Stimulated activated CD4-positive, alpha-beta T cell treated with anti-CD3 and anti-CD28 coated beads, Interleukin-2, amount 100 ng/mL, for 24 hours (primary cell): ENCODE results near the gene MYADML2.

Source experiments
- DNase-seq, 2 donors: peaks; one replicate each; pipeline ENCODE4 v3.0.0-alpha.2; 2020

Gene MYADML2

DNA sequence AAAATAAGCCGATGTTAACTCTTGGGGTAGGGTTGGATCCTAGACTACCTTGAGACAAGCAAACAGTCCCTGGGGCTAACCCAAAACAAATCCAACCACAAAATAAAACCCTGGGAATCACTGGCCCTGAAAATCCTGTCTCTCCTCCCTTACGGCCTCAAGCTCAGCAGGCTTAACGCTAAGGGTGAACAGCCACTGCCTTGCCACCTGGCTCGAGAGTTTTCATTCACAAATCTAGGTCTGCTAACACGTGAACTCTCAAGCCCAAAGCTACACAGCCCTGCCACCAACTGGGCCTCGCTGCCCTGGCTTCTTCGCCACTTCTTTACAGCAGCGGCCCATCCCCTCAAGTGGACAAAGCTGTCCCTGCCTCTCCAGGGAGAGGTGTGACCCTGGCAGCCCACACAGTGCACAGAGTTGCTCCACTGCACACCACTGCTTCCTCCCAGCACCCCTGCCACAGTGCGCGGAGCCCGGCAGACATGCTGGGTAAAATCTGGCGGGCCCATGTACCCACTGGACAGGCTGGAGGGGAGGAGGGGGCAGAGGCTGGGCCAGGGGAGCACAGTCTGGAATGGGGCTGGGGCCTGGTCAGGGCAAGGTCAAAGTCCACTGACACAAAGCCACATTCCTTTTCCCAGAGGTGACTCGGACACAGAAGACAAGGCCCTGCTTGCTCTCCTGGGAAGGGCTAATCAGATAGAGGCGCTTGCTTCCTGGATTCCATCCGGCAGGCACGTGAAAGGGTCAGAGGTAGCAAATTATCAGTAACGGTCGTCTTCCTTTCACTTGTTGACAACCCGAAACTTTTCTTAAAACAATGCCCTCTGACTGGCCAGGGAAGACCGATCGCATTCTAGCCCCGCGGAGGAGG is 36.8 kb downstream of the MYADML2 start:
- no peak for DNase-seq

- DNase-seq, result no peak
These were observed 37.8 kb downstream of the MYADML2 start for GRCh38 chr17:81909231-81909630.

DNA sequence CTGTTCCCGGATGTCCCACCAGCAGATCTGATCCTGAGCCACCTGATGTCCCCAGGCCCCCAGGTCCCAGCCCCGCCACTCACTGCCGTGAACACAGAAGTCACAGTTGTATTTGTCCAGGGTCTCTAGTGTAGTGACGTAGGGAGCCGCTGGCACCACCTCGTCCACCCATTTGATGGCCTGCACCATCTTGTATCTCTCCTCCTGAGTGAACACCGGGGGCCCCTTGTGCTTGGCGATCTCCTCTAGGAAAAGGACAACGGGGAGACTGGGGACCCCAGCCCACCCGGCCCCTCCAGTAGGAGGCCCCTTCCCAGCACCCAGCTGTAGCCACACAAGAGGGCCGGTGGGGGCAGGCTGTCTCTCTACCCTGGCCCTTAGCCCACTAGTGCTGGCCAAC is 38.2 kb downstream of the MYADML2 start:
- DNase-seq, result no peak

DNA sequence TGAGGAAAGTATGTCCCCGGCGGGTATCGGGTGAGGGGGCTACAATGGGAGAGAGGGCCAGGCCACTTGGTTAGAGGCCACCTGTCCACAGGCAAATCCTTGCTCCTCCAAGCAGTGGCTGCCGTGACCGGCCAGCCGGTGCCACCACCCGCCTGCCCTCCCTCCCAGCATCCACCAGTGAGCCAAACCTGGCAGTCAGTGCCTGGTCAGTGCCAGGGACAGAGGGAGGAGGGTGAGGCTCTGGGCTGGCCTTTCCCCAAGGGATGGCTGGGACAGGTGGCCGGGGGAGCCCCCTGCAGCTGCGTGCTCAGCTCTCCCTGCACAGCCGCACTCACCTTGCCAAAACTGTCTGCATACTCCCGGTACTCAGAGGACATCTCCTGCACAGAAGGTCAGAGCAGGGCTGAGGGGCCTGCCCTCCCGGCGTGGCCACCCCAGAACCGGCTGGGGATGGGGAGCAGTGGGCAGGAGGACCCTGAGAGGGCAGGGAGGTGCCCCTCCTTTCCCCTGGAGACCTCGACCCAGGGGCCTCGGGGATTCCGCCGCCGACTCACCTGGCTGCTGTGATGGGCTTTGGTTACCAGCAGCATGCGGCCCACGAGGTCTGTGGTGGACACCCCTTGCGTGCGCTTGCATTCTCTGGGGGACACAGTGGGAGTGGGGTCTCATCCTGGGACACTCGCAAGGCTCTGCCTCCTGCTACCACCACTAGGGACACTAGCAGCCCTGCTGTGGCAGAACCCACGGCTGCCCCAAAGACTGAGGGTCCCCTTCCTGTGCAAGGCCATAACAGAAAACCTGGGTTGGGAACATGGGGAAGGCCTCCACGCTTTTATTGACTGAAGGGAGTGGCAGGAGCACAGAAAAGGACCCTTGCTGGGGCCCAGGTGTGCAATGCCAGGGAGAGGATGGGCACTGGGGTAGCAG is 39.6 kb downstream of the MYADML2 start:
- DNase-seq, result no peak

DNA sequence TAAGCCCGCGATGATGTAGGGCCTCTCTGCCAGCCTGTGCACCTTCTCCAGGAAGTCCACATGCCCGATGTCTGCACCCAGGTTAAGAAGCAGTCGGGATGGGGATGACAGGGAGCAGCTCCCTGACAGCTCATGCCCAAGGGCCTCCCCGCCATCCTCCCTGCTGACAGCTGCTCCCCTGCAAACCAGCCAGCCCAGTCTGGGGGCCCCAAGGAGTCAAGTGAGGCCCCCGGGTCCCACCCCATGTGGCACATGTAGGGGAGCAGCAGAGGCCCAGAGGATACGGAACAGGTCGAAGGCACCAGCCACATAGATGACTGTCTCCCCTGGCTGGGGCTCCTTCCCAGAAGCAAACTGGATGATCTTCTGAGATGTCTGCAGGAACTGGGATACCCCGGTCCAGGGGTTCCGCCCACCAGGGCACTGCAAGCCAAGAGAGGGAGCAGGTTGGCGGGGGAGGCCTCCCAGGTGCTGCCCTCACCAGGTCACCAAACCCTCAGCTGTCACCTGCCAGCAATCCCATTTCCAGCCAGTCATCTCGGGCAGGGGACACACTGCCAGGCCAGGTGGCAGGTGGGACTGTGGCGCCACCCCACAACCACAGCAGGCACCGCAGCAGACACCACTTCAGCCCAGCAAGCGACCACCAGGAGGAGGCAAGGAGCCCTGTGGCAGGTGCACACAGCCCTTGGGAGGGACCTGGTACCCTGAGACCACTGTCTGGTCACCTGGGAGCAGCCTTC is 40.4 kb downstream of the MYADML2 start:
- DNase-seq, result no peak

DNA sequence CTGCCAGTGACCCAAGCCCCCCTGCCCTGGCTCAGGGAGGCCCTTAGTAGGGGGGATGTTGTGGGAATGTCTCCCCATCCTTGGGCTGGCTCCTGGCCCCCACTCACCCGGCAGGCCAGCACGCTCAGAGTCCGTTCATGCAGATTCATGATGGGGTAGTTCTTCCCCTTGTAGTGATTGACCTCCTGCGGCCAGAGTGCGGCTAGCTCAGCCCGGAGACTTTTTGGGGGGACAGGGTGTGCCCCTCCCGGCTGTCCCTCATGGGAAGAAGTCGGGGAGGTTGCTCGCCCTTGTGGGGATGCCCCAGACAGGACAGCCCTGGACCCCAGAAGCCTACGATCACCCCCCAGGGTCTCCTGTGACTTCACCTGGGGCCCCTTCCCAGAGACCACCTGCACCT is 41.0 kb downstream of the MYADML2 start:
- no peak for DNase-seq

- DNase-seq, result no peak
These were observed 41.6 kb downstream of the MYADML2 start for GRCh38 chr17:81905424-81905875.

DNA sequence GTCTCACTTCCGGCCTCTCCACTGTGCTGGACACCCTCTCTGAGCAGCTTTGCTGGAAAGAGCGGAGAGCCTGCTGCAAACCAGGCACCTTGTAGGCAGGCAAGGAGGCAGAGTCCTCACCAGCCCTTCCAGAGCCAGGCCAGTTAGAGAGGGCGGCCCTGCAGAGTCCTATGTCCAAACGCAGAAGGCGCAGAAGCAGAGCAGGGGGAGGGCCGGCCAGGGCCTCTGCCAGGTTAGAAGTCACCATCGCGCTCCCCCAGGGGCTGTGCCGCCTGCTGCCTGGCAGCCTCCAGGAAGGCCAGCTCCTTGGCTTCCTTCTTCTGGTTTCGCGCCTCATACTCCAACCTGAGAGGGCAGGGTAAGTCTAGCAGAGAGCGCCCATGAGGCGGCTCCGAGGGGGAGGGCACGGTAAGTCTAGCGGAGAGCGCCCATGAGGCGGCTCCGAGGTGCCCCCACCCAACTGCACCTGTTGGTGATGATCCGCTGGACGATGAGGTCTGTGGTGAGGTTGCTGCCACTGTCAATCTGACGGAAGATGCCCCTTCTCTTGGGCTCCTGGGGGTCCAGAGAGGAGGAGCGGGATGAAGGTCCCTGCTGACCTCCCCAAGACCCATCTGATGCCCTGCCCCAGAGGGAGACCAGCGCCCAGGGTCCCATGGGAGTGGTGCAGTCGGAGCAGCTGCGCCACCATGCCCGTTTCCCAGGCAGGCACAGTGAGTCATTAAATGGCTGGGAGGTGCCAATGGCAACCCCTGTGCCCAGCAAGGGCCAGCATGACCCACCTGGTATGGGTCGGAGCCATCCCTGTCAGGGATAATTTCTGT is 42.2 kb downstream of the MYADML2 start:
- DNase-seq, result no peak

GRCh38 chr17:81903896-81904599 is 43.0 kb downstream of the MYADML2 start:
- DNase-seq, result no peak

GRCh38 chr17:81903415-81903831 is 43.6 kb downstream of the MYADML2 start:
- no peak for DNase-seq

GRCh38 chr17:81902653-81903414 is 44.2 kb downstream of the MYADML2 start:
- no peak for DNase-seq

- peak in 1 of 2 donors; percentile 37 for DNase-seq
These were observed 44.9 kb downstream of the MYADML2 start, which contains the start of gene NPB for GRCh38 chr17:81902023-81902652. Gene NPB (plus strand): TSS chr17:81902238. CDS start chr17:81902278, 40 bp downstream.

DNA sequence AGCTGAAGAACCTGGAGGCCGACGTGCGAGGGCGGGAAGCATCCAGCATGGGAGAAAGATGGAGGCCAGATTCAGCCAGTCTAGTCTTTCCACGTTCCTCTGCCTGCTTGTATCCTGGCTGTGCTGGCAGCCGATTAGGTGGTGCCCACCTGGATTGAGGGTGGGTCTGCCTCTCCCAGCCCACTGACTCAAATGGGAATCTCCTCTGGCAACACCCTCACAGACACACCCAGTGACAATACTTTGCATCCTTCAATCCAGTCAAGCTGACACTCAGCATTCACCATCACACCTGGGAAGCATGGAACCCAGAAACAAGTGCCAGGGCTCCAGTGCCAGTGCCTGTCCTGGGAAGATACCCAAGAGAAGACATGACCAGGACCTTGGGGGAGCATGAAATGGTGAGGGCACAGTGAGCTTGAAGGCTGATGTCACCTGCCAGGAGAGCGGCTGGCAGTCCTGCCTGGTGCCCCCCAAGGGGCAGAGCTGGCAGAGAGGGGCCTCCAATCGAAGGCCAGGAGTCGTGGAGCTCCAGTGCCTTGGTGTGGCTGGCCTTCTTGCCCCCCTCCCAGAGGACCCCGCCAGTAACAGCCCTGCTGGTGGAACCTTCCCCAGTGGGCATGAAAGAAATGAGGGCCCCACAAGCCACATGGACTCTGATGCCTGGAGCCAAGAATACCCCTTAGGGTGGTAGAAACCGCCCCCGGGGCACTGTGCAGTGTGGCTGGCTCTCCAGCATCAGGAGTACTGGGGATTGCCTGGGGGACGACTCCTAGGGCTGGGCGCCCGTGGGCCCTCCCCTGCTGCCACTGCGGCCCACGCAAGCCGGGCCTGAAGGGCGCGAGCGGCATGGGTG is 45.6 kb downstream of the MYADML2 start:
- no peak for DNase-seq

GRCh38 chr17:81900181-81900820 is 46.7 kb downstream of the MYADML2 start:
- no peak for DNase-seq

DNA sequence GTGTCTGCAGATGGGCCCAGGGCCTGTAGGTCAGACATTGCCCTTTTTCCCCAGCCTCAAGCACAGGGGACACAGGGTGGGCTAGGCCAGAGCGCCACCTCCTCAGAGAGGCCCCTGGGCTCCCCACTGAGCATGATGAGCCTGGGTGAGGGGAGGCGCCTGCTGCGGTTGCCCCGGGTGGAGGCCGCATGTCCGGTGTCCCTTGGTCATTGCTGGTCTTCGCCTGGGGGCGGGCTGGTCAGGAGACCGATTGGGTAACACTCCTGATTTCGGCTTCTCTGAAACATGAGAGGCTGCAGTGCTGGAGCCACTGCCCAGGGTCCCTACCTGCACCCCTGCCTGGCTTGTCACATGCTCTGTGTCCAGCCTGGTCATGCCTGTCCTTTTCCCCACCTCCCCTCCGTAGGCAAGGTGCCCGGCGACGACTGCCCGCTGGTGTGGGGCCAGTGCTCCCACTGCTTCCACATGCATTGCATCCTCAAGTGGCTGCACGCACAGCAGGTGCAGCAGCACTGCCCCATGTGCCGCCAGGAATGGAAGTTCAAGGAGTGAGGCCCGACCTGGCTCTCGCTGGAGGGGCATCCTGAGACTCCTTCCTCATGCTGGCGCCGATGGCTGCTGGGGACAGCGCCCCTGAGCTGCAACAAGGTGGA is 47.4 kb downstream of the MYADML2 start:
- no peak for DNase-seq

- no peak for DNase-seq
These were observed 48.1 kb downstream of the MYADML2 start for GRCh38 chr17:81898885-81899284.

DNA sequence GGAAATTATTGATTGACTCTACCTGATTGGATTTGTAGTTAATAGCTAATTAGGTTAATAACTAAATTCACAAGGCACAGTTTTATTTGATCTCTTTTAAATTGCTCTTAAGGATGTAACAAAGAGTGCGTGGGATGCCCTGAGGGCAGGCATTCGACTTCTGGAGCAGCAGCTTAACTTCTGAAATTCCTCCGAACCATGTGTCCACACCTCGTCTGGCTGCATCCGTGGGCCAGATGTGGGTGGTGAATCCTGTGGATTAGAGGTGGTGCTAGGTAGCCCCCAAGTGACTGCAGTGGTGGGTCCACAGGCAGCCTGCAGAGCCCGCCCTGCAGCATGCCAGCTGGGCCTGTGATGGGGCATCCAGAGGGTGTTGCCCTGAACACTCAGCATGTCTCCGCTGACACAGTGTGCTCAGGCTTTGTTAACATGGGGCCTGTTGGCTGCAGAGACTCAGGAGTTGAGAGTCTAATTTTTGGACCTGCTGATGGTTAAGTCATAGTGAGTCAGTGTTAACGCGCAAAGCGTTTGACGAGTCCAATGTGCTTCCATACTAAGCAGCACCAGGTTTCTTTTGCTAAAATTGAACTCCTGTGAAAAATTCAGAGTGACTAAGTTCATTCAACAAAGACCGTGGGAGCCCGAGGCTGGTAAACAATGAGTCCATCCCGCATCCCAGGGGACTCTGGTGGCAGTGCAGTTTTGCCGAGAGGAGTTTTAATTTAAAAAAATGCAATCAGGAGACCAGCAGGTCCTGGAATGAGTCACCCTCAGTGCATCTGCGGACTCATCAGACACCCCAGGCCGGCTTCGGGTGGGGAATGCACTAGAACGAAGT is 48.8 kb downstream of the MYADML2 start:
- no peak for DNase-seq
